ENCODE measurements around the gene RNF34.
"Not testable (repeated sequence)": the region's sequence is repeated elsewhere in the genome, so short reads cannot be mapped to it uniquely, and the experiment has no call there.

RNF34 gene, protein sequence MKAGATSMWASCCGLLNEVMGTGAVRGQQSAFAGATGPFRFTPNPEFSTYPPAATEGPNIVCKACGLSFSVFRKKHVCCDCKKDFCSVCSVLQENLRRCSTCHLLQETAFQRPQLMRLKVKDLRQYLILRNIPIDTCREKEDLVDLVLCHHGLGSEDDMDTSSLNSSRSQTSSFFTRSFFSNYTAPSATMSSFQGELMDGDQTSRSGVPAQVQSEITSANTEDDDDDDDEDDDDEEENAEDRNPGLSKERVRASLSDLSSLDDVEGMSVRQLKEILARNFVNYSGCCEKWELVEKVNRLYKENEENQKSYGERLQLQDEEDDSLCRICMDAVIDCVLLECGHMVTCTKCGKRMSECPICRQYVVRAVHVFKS

DNA sequence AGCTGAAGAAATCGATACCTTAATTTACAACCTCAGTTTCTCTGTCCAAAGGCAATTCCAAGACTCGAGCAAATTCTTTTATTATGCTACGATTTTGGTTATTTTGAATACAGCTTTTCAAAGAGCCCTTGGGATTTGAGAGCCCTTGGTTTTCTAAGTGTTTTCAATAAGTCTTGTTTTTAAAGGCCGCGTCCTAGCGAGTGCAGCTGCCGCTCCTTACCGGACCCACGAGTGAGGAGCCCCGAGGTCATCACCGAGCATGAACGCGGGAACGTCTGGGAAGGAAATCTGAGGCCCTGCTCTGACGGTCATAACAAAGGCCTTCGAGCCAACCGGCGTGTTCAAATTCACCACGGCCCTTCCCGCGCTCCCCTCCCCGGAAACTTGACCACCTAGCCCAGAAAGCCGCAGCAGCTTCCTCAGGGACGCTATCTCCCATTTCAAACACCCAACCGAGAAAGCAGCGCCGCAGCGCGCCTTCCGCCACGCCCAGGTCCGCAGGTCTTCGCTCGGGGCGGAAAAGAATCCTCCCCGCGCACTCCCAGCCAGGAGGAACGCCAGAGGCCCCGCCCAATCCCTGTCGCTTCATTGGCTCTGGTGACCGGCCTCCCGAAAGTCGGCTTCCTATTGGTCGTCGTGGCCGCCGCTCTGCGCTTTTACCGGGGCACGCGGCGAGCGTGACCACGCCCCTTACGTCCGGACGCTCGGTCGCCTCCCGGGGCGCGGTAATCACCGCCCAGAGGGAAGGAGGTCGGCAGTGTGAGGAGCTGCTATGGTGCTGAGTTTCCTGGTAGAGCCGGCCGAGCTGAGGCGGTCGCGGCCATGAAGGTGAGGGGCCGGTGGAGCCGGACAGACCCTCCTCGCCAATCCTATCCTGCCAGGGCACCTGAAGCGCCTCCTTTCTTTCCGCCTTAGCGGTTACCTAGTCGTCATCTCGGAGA lies at the start of gene RNF34:
TSS of gene RNF34 (plus strand) at position 728 of the 941 bp plus-strand sequence. CDS start at position 823, 95 bp downstream.
- DNase-seq (ENCODE audit: low read depth): peak; percentile 97

DNA sequence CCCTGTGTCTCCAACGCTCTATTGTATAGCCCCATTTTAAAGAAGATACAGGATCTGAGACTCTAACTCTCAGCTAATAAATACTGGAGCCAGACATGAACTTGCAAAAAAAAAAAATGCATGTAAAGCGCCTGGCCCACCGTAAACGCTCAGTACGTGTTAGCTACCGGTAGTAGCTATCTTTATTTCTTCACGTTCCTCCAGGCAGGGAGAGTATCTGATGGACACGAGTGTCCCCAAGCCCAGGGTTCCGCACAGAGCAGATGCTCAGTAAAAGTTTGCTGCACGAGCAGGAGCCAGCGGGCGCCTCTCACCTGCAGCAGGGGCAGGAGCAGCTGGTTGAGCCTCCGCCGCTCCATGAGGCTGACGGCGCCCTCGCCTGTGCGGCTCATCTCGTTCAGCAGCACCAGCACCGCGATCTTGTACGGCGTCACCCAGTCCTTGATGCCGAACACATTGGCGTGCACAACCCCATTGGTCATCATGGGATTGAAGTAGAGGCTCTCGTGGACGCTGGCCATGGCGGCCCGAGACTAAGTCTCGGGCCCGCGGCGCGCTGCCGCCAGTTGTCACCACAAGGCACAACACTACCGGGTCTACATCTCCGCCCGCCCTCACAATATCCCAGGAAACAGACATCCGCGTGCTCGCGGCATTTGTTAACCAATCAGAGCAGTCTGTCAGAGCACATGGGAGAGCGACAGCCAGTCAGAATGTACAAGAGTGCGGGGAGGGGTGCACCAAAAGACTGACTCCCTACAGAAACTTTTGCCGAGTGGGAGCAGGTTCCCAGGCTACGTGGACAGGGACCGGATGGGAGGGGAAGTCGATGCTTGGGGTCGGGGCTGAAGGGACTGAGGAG lies 47.9 kb upstream of the RNF34 start, which contains the start of gene ANAPC5:
TSS of gene ANAPC5 (minus strand) at position 592 of the 862 bp plus-strand sequence. CDS start at position 521, 71 bp downstream.
- peak; percentile 80 for DNase-seq (ENCODE audit: low read depth)

DNA sequence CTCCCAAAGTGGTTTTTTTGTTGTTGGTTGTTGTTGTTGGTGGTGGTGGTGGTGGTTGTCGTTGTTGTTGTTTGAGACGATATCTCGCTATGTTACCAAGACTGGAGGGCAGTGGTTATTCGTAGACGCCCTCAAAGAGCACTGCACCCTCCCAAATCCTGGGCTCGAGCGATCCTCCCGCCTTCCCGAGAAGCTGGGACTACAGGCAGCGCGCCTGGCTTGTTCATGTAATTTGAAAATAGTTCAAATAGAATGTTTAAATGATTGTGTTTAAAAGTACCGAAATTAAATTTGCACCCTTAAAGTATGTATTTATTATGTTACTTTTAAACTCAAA lies 47.3 kb upstream of the RNF34 start:
- no peak for DNase-seq (ENCODE audit: low read depth)

DNA sequence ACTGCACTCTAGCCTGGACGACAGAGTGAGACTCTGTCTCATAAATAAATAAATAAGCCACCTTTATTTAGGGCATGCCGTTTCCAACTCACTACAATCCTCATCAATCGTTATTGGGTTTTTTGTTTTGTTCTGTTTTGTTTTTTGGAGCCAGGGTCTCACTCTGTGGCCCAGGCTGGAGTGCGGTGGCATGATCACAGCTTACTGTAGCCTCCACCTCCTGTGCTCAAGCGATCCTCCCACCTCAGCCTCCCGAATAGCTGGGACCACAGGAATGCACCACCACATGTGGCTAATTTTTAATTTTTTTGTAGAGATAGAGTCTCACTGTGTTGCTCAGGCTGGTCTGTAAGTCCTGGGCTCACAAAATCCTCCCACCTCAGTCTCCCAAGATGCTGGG lies 44.1 kb upstream of the RNF34 start:
- DNase-seq (ENCODE audit: low read depth): no peak

DNA sequence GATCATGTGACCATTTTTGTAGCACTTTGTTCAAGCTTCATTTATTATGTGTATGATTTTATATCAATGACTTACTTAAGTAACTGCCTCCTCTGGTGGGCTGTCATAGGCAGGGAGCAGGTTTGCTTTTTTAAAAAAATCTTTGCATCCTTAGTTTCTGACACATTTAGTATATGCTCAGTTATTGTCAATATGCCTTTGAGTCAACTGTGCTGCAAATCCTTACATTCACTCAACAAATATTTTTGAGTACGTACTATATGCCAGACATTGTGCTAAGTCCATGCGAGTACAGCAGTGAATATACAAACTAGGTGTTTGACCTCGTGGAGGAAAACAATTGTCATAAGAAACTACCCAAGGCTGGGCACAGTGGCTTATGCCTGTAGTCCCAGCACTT lies 43.3 kb upstream of the RNF34 start:
- no peak for DNase-seq (ENCODE audit: low read depth)

DNA sequence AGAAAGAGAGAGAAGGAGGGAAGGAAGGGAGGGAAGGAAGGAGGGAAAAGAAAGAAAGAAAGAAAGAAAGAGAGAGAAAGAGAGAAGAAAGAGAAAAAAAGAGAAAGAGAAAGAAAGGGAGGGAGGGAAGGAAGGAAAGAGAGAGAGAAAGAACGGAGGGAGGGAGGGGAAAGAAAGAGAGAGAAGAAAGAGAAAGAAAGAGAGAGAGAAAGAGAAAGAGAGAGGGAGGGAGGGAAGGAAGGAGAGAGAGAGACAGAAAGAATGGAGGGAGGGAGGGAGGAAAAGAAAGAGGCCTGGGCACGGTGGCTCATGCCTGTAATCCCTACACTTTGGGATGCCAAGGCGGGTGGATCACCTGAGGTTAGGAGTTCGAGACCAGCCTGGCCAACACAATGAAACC lies 42.6 kb upstream of the RNF34 start:
- DNase-seq (ENCODE audit: low read depth): no peak

DNA sequence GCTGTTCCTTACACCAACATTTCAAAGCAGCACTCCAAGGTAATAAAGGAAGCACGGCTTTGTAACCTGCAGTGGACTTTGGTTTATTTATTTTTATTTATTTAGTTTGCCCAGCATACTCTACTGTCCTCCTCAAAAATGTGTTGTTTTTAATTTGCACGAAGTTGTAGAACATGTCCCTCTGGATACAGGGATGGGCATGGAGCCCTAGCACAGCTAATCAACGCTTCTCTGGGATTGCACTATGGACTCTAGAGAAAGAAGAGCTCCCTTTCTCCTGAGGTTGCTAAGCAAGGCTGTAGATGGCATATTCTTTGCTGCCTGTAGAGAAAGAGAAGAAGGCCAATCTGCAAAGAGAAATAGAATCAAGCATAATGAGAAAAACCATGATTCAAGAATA lies 41.8 kb upstream of the RNF34 start:
- DNase-seq (ENCODE audit: low read depth): no peak

DNA sequence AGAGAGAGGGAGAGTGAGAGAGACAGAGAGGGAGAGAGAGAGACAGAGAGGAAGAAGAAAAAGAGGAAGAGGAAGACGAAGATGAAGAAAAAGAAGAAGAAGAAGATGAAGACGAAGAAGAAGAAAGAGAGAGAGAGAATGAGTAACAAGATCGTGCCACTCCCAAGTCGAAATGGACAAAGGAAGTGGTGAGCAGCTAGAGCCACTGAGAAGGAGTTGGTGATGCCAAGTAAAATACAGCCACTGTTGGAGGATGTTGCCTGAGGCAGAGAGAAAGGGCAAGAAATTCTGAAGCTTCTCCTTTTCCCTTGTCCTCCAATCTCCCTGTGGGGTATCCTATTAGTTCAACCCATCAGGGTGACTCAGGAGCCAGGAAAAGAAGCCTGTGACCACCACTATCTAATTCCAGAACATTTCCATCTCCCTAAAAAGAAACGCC lies 35.2 kb upstream of the RNF34 start:
- no peak for DNase-seq (ENCODE audit: low read depth)

DNA sequence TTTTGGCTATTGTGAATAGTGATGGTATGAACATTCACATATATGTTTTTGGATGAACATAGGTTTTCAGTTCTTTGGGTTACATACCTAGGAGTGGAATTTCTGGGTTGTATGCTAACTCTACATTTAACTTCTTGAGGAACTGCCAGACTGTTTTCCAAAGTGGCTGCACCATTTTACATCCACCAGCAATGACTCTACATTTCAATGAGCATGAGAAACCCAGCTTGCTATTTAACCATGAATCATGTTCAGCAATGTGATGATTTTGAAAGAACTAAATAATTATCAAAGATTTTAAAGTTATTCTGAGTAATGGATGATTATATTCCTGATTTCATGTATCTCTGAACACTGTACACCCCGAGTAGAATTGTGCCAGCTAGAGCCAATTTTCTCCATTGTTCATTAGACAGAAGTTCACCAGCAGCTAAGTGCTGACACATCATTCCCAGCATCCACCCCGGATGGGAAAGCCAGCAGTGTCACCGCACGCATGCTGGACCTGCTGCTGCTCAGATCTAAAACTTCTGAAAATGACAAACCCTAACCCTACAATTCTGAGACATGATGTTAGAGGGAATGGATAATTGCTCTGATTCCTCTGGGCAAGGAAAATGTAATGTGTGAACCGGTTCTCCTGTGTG lies 34.4 kb upstream of the RNF34 start:
- DNase-seq (ENCODE audit: low read depth): no peak

DNA sequence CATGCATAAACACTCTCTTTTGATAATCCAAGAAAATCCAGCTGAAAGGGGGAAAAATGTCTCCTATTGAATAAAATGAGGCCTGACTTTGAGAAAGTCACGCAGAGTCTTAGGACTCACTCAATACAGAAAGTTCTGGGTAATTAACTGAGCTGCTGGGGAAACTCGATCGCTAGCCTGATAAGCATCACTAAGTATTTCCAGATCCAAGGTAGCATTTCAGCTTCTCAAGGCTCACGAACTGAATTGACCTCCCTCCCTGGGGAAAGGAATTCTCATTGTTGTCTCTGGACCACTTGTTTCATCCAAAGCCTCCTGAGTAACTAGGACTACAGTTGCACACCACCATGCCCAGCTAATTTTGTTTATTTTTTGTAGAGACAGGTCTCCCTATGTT lies 33.9 kb upstream of the RNF34 start:
- DNase-seq (ENCODE audit: low read depth): no peak

DNA sequence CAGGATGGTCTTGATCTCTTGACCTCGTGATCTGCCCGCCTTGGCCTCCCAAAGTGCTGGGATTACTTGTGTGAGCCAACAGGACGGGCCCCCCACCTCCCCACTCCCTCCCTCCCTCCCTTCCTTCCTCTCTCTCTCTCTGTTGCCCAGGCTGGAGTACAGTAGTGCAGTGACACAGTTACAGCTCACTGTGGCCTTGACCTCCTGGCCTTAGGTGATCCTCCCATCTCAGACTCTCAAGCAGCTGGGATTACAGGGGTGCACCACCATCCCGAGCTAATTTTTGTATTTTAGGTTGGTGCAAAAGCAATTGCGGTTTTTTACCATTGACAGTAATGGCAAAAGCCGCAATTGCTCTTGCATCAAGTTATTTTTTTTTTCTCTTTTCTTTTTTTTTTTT lies 28.5 kb upstream of the RNF34 start:
- DNase-seq (ENCODE audit: low read depth): no peak

DNA sequence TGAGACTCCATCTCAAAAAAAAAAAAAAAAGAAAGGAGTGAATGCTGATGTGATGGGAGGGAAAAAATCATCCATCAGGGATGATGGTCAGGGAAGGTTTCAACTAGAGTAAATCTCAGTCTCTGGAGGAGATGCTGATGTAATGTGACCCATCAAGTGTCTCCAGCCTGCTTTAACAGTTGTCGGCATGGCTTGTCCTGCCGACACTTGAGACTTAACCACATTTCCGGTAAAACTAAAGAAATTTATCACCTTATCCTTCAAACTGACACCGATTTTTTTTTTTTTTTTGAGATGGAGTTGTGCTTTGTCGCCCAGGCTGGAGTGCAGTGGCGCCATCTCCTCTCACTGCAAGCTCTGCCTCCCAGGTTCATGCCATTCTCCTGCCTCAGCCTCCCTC lies 26.2 kb upstream of the RNF34 start:
- no peak for DNase-seq (ENCODE audit: low read depth)

DNA sequence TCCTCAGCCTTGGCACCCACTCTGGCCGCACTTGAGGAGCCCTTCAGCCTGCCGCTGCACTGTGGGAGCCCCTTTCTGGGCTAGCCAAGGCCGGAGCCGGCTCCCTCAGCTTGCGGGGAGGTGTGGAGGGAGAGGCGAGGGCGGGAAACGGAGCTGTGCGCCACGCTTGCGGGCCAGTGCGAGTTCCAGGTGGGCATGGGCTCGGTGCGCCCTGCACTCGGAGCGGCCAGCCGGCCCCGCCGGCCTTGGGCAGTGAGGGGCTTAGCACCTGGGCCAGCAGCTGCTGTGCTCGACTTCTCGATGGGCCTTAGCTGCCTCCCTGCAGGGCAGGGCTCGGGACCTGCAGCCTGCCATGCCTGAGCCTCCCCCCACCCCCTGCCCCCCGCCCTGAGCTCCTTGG lies 25.6 kb upstream of the RNF34 start:
- DNase-seq (ENCODE audit: low read depth): not testable (repeated sequence)

DNA sequence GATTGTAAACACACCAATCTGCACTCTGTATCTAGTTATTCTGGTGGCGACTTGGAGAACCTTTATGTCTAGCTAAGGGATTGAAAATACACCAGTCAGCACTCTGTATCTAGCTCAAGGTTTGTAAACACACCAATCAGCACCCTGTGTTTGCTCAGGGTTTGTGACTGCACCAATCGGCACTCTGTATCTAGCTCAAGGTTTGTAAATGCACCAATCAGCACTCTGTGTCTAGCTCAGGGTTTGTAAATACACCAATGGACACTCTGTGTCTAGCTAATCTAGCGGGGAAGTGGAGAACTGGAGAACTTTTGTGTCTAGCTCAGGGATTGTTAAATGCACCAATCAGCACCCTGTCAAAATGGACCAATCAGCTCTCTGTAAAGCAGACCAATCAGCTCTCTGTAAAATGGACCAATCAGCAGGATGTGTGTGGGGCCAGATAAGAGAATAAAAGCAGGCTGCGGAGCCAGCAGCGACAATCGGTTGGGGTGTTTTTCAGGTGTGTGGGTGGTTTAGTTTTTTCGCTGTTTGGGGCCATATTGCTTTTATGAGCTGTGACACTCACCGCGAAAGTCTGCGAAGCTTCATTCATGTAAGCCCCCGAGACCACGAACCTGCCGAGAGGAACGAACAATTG lies 24.9 kb upstream of the RNF34 start:
- not testable (repeated sequence) for DNase-seq (ENCODE audit: low read depth)

DNA sequence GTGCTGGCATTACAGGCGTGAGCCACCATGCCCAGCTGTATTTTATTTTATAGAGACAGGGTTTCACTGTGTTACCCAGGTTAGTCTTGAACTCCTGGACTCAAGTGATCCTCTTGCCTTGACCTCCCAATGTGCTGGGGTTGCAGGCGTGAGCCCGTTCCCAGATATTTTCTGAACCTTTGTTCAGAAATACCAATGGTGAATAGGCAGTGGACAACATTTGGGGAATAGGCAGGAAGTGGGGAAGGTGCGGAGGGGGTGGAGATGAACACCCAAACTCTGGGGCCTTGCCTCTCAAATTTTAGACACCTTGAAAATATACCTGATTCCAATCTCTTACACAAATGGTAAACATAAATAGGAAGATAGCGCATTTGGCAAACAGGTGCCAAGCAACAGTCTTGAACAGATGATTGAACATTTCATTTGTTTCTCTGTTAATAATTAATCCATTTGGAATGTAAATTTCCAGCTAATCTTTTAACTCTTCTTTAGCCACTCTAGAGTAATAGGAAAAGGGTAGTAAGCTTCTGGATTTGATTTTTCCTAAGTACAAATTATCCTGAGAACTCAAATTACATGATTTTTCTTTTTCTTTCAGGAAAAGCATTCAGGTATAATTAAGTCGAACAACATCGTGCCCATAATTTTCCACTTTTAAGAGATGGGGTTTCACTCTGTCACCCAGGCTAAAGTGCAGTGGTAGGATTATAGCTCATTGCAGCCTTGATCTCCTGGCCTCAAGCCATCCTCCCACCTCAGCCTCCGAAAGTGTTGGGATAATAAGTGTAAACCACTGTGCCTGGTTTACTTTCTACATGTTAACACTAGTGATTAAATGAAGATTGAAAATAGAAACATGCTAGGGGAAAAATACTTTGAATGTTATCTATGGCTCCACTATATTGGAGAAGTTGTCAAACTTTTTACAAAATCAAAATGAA lies 22.9 kb upstream of the RNF34 start:
- DNase-seq (ENCODE audit: low read depth): no peak

DNA sequence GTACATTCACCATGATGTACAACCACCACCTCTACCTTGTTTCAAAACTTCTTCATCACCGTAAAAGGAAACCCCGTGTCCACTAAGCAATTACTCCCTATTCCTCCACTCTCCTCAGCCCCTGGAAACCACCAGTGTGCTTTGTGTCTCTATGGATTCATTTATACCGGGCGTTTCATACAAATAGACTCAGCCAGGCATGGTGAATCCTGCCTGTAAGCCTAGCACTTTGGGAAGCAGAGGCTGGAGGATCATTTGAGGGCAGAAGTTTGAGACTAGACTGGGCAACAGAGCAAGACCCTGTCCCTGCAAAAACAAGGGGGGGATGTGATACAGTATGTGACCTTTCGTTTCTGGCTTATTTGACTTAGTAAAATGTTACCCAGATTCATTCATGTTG lies 21.2 kb upstream of the RNF34 start:
- DNase-seq (ENCODE audit: low read depth): no peak

DNA sequence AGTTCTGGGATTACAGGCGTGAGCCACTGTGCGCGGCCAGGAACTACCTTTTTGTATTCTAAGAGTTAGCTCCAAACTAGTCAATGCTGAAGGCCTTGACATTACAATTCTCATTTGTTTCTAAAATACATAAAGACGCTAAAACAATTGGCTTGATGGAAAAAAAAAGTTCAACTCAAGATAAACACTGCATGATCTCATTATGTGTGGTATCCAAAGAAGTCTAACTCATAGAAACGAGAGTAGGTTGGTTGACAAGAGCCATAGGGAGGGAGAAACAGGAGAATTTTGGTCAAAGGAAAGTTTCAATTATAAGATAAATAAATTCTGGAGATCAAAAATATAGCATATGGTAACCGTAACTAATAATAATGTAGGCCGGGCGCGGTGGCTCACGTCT lies 20.0 kb upstream of the RNF34 start:
- DNase-seq (ENCODE audit: low read depth): no peak

DNA sequence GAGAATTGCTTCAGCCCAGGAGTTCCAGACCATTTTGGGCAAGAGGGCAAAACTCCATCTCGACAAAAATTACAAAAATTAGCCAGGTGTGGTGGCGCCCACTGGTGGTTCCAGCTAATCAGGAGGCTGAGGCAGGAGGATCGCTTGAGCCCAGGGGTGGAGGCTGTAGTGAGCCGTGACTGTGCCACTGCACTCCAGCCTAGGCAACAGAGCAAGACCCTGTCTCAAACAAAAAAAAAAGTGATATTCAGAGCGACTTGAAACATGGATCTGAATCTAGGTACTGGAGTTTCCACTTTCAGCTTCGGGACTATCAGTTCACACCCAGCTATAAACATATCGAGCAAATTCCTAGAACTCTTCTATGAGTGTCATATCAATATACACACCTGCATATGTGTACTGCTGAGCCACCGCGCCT lies 16.3 kb upstream of the RNF34 start:
- DNase-seq (ENCODE audit: low read depth): no peak

DNA sequence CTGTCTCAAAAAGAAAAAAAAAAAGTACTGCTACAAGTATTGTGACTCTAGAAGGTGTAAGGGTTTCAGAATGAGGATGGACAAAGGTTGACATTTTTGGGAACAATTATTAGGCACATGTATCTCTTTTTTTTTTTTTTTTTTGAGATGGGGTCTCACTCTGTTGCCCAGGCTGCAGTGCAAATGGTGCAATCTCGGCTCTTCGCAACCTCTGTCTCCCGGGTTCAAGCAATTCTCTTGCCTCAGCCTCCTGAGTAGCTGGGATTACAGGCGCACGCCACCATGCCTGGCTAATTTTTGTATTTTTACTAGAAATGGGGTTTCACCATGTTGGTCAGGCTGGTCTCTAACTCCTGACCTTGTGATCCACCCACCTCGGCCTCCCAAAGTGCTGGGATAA lies 15.0 kb upstream of the RNF34 start:
- not testable (repeated sequence) for DNase-seq (ENCODE audit: low read depth)

DNA sequence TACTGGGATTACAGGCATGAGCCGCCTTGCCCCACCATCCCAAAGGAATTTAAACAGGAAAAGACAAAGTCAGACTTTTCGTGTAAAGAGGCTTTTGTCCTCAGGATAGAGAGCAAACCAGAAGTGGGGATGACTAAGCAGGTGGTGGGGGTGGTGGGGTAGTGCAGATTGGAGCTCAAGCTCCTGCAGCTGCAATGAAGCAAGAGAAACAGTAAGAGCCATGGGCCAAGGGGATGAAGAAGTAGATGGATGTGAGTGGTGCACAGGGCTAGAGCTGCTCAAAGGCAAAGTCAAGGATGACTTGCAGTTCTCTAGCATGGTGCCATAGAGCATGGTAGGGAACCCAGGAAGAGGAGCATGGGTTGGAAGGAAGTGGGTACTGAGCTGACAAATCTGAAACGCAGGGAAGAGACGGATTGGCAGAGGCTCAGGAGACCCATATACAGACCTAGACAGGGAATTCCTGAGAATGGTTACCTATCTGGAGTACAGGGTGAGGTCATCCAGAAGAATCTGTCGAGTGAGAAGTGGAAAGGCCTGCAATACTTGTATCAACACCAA lies 11.4 kb upstream of the RNF34 start:
- no peak for DNase-seq (ENCODE audit: low read depth)
